Hepatocyte (in vitro differentiated cells): Measurements from ENCODE around the gene RALGPS2. TPM values are rescaled to one million over a fixed set of nuclear protein-coding genes. Genes with fewer than 3 reads are reported as not detected.

ENCODE experiments used
- DNase-seq: peaks from one replicate; pipeline ENCODE4 v3.0.0-alpha.2; 2016; ENCODE audit warnings: low spot score
- H2AFZ ChIP-seq: fragments of 200-600 bp; sonication (generic); 2 replicates; pipeline ENCODE4 v1.6.0; 2016; ENCODE audit warnings: antibody characterized with exemption, mild to moderate bottlenecking
- H3K27ac ChIP-seq: fragments of 200-600 bp; sonication (generic); 2 replicates; pipeline ENCODE4 v1.5.1; 2016; ENCODE audit warnings: mild to moderate bottlenecking
- H3K27me3 ChIP-seq: fragments of 200-600 bp; sonication (generic); 2 replicates; pipeline ENCODE4 v1.6.1; 2016
- H3K36me3 ChIP-seq: fragments of 200-600 bp; sonication (generic); replicated peaks from 2 replicates; pipeline ENCODE4 v1.5.1; 2016; ENCODE audit warnings: low read depth; ENCODE audit not compliant: insufficient read depth
- H3K4me1 ChIP-seq: fragments of 200-600 bp; sonication (generic); 2 replicates; pipeline ENCODE4 v1.5.1; 2016; ENCODE audit warnings: mild to moderate bottlenecking, moderate library complexity; ENCODE audit not compliant: insufficient read depth
- H3K4me2 ChIP-seq: fragments of 200-600 bp; sonication (generic); 2 replicates; pipeline ENCODE4 v1.6.0; 2016
- H3K4me3 ChIP-seq: fragments of 200-600 bp; sonication (generic); 2 replicates; pipeline ENCODE4 v1.5.1; 2016; ENCODE audit warnings: mild to moderate bottlenecking
- H3K79me2 ChIP-seq: fragments of 200-600 bp; sonication (generic); 2 replicates; pipeline ENCODE4 v1.6.0; 2017; ENCODE audit warnings: mild to moderate bottlenecking
- H3K9me2 ChIP-seq: fragments of 200-600 bp; sonication (generic); replicated peaks from 2 replicates; pipeline ENCODE4 v1.6.0; 2017; ENCODE audit warnings: mild to moderate bottlenecking; ENCODE audit not compliant: insufficient read depth
- H3K9me3 ChIP-seq: fragments of 200-600 bp; sonication (generic); 2 replicates; pipeline ENCODE4 v1.5.1; 2016; ENCODE audit warnings: low read depth, mild to moderate bottlenecking
- H4K20me1 ChIP-seq: fragments of 200-600 bp; sonication (generic); 2 replicates; pipeline ENCODE4 v1.6.0; 2016; ENCODE audit warnings: mild to moderate bottlenecking; ENCODE audit not compliant: insufficient read depth, poor library complexity, severe bottlenecking
- CTCF ChIP-seq: fragments of 200-600 bp; sonication (generic); IDR thresholded peaks from 2 replicates; pipeline ENCODE4 v1.5.1; 2016; ENCODE audit warnings: antibody characterized with exemption, mild to moderate bottlenecking; ENCODE audit not compliant: poor library complexity
- EZH2 ChIP-seq: fragments of 200-600 bp; sonication (generic); IDR thresholded peaks from 2 replicates; pipeline ENCODE4 v1.6.1; 2016; ENCODE audit warnings: antibody characterized with exemption, mild to moderate bottlenecking, borderline replicate concordance
- EZH2phosphoT487 ChIP-seq: fragments of 200-600 bp; sonication (generic); IDR thresholded peaks from one replicate; pipeline ENCODE4 v1.6.1; 2018; ENCODE audit warnings: antibody characterized with exemption, mild to moderate bottlenecking, low read depth, moderate library complexity; ENCODE audit not compliant: unreplicated experiment, severe bottlenecking
- WGBS: methylation state at CpG from one replicate; pipeline ENCODE4 v1.1.6; 2016; ENCODE audit warnings: low lambda C conversion rate; ENCODE audit errors: missing lambda C conversion rate; 5-methylcytosine and 5-hydroxymethylcytosine counted together
- polyA plus RNA-seq: library from polyadenylated mRNA; unstranded; fragments of >200 nt; fragmentation: Nextera tagmentation; extraction: Ambion mirVana; gene quantifications from 2 replicates; pipeline ENCODE4 v1.2.1, GENCODE V29; 2016
- total RNA-seq: library from RNA; depleted of rRNA; stranded (reverse); fragments of >200 nt; gene quantifications from 2 replicates; pipeline ENCODE4 v1.2.3, GENCODE V29; 2014

Gene RALGPS2
- total and polyA plus RNA-seq, 2 experiments from 2014 or later = 9.3 to 35.4 TPM

DNA sequence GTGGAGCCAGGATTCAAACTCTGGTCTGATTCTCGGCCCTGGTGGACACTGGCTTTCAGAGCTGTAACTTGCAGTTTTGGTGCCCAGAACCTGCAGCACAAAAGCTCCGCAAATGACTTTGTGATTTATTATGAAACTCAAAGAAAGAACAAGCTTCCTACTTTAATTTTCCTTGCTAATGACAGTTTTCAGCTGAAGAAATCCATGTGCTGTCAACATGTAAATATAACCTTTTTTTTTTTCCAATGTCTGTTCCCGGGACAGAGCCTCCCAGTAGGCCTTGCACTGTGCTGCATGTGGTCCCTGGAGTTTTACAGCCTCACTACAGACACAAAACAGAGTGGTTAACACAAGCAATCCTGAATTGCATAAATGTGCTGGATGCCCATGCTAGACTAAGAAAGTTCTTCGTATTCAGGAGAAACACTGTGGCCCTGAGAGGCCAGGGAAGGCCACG lies 208.1 kb downstream of the RALGPS2 start:
- no peaks in the 10 kb centered on the region for H3K36me3 ChIP-seq
- H3K9me3 ChIP-seq = no peaks in the 10 kb centered on the region
- H2AFZ ChIP-seq = no peak overlapping the region
- no peaks in the 10 kb centered on the region for H3K79me2 ChIP-seq
- H3K27ac ChIP-seq = peak overlapping the region; percentile 78
- no peak overlapping the region for H3K4me3 ChIP-seq
- no peak for TF ChIP-seq CTCF
- TF ChIP-seq EZH2phosphoT487 = no peak
- no peak for TF ChIP-seq EZH2
- H3K27me3 ChIP-seq = no peaks in the 10 kb centered on the region
- peak overlapping the region; percentile 17 for H3K4me2 ChIP-seq
- no peaks in the 10 kb centered on the region for H3K9me2 ChIP-seq
- H3K4me1 ChIP-seq = peaks cover 12% of the 10 kb centered on the region
- H4K20me1 ChIP-seq = no peaks in the 10 kb centered on the region
- 84% methylated on average over 5 of the region's 5 CpGs for WGBS
- DNase-seq = no peak

GRCh38 chr1:178933709-178934490 lies 208.9 kb downstream of the RALGPS2 start:
- no peak overlapping the region for H3K4me3 ChIP-seq
- H3K4me1 ChIP-seq = peaks cover 18% of the 10 kb centered on the region
- WGBS = 82% methylated on average over 6 of the region's 6 CpGs
- H3K9me2 ChIP-seq = no peaks in the 10 kb centered on the region
- H3K27me3 ChIP-seq = no peaks in the 10 kb centered on the region
- no peaks in the 10 kb centered on the region for H3K79me2 ChIP-seq
- H4K20me1 ChIP-seq = no peaks in the 10 kb centered on the region
- H3K36me3 ChIP-seq = no peaks in the 10 kb centered on the region
- no peak overlapping the region for H2AFZ ChIP-seq
- no peak for TF ChIP-seq CTCF
- no peak for TF ChIP-seq EZH2
- TF ChIP-seq EZH2phosphoT487 = no peak
- DNase-seq = no peak
- H3K4me2 ChIP-seq = no peak overlapping the region
- peak overlapping the region; percentile 78 for H3K27ac ChIP-seq
- H3K9me3 ChIP-seq = no peaks in the 10 kb centered on the region

- H3K36me3 ChIP-seq = no peaks in the 10 kb centered on the region
- WGBS = 95% methylated on average over 3 of the region's 3 CpGs
- no peaks in the 10 kb centered on the region for H3K27me3 ChIP-seq
- TF ChIP-seq CTCF (no peak), EZH2 (no peak), EZH2phosphoT487 (no peak)
- H2AFZ ChIP-seq = no peak overlapping the region
- H3K4me3 ChIP-seq = no peak overlapping the region
- H3K9me3 ChIP-seq = no peaks in the 10 kb centered on the region
- H3K4me1 ChIP-seq = peaks cover 24% of the 10 kb centered on the region
- DNase-seq = no peak
- H3K79me2 ChIP-seq = no peaks in the 10 kb centered on the region
- no peaks in the 10 kb centered on the region for H4K20me1 ChIP-seq
- no peak overlapping the region for H3K27ac ChIP-seq
- H3K9me2 ChIP-seq = no peaks in the 10 kb centered on the region
- no peak overlapping the region for H3K4me2 ChIP-seq
Measured at GRCh38 chr1:178934546-178934945, 209.5 kb downstream of the RALGPS2 start.
